ENCODE results near the gene STRN.

DNA sequence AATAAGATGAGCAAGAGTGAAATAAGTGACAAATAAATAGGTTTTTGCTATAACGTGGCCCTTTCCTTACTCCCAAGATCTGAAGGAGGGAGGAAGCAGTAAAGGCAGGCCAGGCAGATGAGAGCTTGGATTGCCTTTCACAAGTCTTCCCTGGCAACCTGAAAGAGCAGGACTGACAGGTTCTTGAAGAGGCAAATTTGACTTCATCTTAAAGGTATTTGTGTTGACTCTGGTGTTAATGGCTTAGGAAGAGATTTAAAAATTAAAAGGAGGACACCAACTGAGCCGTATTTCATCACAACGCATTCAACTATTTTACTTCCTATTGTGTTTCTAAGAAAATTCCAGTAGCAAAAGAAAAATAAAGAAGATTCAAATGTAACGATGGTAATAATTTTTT lies 3.2 kb downstream of the STRN start:
- TF ChIP-seq CTCF (IDR thresholded peaks at IDR 0.05), result no peak
- TF ChIP-seq POLR2A (IDR thresholded peaks at IDR 0.05), result no peak

All from esophagus squamous epithelium (tissue), 4 donors.